GM06990 (cell line): ENCODE measurements around the gene TAGAP.

Experiments
- DNase-seq: peaks from one replicate; pipeline ENCODE4 v3.0.0-alpha.2; 2011; ENCODE audit not compliant: insufficient read length; ENCODE audit errors: extremely low read depth
- H3K27me3 ChIP-seq: replicated peaks from 2 replicates; pipeline ENCODE4 v1.6.0; 2011; ENCODE audit warnings: low read length; ENCODE audit not compliant: control insufficient read depth, insufficient read depth
- H3K36me3 ChIP-seq: 2 replicates; pipeline ENCODE4 v1.5.1; 2011; ENCODE audit warnings: low read length; ENCODE audit not compliant: control insufficient read depth, insufficient read depth
- H3K4me3 ChIP-seq: replicated peaks from 2 replicates; pipeline ENCODE4 v1.5.1; 2011; ENCODE audit warnings: low read depth, mild to moderate bottlenecking, control low read depth, low read length
- CTCF ChIP-seq: IDR thresholded peaks from 2 replicates; pipeline ENCODE4 v1.5.1; 2011; ENCODE audit warnings: low read length, control low read depth, mild to moderate bottlenecking, inconsistent platforms; ENCODE audit not compliant: insufficient read depth, poor library complexity, severe bottlenecking

Gene TAGAP

GRCh38 chr6:159075506-159076228 lies 30.9 kb upstream of the TAGAP start:
- no peak for DNase-seq
- H3K27me3 ChIP-seq, result no peaks in the 10 kb centered on the region
- H3K4me3 ChIP-seq, result no peak overlapping the region
- no peak for TF ChIP-seq CTCF
- H3K36me3 ChIP-seq, result no peaks in the 10 kb centered on the region

- TF ChIP-seq CTCF, result no peak
- Histone ChIP-seq H3K4me3 (no peak overlapping the region), H3K27me3 (no peaks in the 10 kb centered on the region), H3K36me3 (no peaks in the 10 kb centered on the region)
- no peak for DNase-seq
Observed at GRCh38 chr6:159074876-159075275, 30.1 kb upstream of the TAGAP start.

GRCh38 chr6:159074120-159074684 lies 29.4 kb upstream of the TAGAP start:
- peak overlapping the region; percentile 30; the same call in 1 of the 2 replicates for H3K4me3 ChIP-seq
- H3K36me3 ChIP-seq, result no peaks in the 10 kb centered on the region
- DNase-seq, result no peak
- H3K27me3 ChIP-seq, result no peaks in the 10 kb centered on the region
- no peak for TF ChIP-seq CTCF

- DNase-seq, result no peak
- Histone ChIP-seq H3K27me3 (no peaks in the 10 kb centered on the region), H3K4me3 (no peak overlapping the region), H3K36me3 (no peaks in the 10 kb centered on the region)
- TF ChIP-seq CTCF, result no peak
Observed at GRCh38 chr6:159071843-159072769, 27.3 kb upstream of the TAGAP start.

GRCh38 chr6:159068904-159069578 lies 24.2 kb upstream of the TAGAP start:
- no peak for DNase-seq
- TF ChIP-seq CTCF, result no peak
- Histone ChIP-seq H3K27me3 (no peaks in the 10 kb centered on the region), H3K4me3 (no peak overlapping the region), H3K36me3 (no peaks in the 10 kb centered on the region)
